GM06990 (cell line): ENCODE measurements around the gene TRPM2.

Experiments
- DNase-seq: peaks from one replicate; pipeline ENCODE4 v3.0.0-alpha.2; 2011; ENCODE audit not compliant: insufficient read length; ENCODE audit errors: extremely low read depth
- H3K27me3 ChIP-seq: replicated peaks from 2 replicates; pipeline ENCODE4 v1.6.0; 2011; ENCODE audit warnings: low read length; ENCODE audit not compliant: control insufficient read depth, insufficient read depth
- H3K36me3 ChIP-seq: 2 replicates; pipeline ENCODE4 v1.5.1; 2011; ENCODE audit warnings: low read length; ENCODE audit not compliant: control insufficient read depth, insufficient read depth
- H3K4me3 ChIP-seq: replicated peaks from 2 replicates; pipeline ENCODE4 v1.5.1; 2011; ENCODE audit warnings: low read depth, mild to moderate bottlenecking, control low read depth, low read length
- TF ChIP-seq, protein P1 (sequence below): IDR thresholded peaks from 2 replicates; pipeline ENCODE4 v1.5.1; 2011; ENCODE audit warnings: low read length, control low read depth, mild to moderate bottlenecking, inconsistent platforms; ENCODE audit not compliant: insufficient read depth, poor library complexity, severe bottlenecking

Gene TRPM2

GRCh38 chr21:44466351-44466954, 113.0 kb downstream of the TRPM2 start:
- no peak overlapping the region for H3K4me3 ChIP-seq
- TF ChIP-seq, protein P1, sequence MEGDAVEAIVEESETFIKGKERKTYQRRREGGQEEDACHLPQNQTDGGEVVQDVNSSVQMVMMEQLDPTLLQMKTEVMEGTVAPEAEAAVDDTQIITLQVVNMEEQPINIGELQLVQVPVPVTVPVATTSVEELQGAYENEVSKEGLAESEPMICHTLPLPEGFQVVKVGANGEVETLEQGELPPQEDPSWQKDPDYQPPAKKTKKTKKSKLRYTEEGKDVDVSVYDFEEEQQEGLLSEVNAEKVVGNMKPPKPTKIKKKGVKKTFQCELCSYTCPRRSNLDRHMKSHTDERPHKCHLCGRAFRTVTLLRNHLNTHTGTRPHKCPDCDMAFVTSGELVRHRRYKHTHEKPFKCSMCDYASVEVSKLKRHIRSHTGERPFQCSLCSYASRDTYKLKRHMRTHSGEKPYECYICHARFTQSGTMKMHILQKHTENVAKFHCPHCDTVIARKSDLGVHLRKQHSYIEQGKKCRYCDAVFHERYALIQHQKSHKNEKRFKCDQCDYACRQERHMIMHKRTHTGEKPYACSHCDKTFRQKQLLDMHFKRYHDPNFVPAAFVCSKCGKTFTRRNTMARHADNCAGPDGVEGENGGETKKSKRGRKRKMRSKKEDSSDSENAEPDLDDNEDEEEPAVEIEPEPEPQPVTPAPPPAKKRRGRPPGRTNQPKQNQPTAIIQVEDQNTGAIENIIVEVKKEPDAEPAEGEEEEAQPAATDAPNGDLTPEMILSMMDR: no peak
- no peak for DNase-seq
- no peaks in the 10 kb centered on the region for H3K36me3 ChIP-seq
- H3K27me3 ChIP-seq: no peaks in the 10 kb centered on the region; the same call in 1 of the 2 replicates

GRCh38 chr21:44466996-44467858, 113.8 kb downstream of the TRPM2 start:
- TF ChIP-seq, protein P1: no peak
- no peaks in the 10 kb centered on the region for H3K36me3 ChIP-seq
- H3K27me3 ChIP-seq: no peaks in the 10 kb centered on the region; the same call in none of the 2 replicates
- H3K4me3 ChIP-seq: no peak overlapping the region
- no peak for DNase-seq

DNA sequence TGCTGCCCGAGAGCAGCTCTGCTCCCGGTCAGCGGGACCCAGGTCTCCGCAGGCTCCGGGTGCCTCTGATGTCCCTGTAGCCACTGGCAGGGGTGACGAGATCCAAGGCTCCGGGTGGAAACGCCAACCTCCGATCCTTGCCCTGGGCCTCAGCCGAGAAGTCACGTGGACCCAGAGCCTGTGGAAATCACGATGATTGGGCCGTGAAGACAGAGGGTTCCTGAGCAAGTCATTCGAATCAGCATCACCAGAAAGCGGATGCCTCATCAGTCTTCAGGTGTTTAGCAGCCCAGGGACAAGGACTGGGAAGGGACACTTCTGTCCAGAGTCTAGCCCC, 114.4 kb downstream of the TRPM2 start:
- TF ChIP-seq, protein P1: no peak
- Histone ChIP-seq H3K36me3 (no peaks in the 10 kb centered on the region), H3K4me3 (no peak overlapping the region), H3K27me3 (no peaks in the 10 kb centered on the region; the same call in none of the 2 replicates)
- no peak for DNase-seq

GRCh38 chr21:44471341-44471740, 117.9 kb downstream of the TRPM2 start:
- H3K4me3 ChIP-seq: no peak overlapping the region
- TF ChIP-seq, protein P1: no peak
- no peaks in the 10 kb centered on the region; the same call in none of the 2 replicates for H3K27me3 ChIP-seq
- DNase-seq: no peak
- no peaks in the 10 kb centered on the region for H3K36me3 ChIP-seq

DNA sequence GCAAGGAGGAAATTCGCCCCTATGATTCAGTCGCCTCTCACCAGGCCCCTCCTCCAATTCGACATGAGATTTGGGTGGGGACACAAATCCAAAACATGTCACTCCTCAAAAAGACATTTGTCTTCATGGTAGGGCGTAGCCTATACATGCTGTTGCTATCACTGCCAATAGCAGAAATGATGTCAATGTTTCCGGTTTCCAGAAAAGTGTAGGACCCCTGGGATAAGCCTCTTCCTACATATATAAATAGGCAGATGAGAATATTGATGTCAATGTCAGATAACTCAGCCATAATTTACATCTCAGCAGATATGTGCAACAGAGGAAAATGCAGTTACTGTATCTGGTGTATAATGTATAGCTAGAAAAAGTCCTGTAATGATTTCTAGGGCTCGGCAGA, 118.6 kb downstream of the TRPM2 start:
- DNase-seq: no peak
- H3K4me3 ChIP-seq: no peak overlapping the region
- no peaks in the 10 kb centered on the region for H3K36me3 ChIP-seq
- no peaks in the 10 kb centered on the region; the same call in none of the 2 replicates for H3K27me3 ChIP-seq
- TF ChIP-seq, protein P1: no peak
